ENCODE results near the gene PICALM.

Gene PICALM

DNA sequence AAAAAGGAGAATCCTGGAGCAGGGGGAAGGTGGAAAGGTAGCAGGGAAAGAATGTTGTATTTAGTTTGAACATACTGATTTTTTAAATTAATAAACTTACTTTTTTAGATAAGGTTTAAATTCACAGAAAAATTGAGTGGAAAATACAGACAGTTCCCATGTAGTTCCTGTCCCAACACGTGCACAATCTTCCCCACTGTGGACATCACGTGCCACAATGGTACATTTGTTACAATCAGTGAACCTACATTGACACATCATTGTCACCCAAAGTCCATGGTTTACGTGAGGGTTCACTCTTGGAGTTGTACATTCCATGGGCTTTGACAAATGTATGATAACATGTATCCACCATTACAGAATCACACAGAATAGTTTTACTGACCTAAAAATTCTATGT is 10.5 kb upstream of the PICALM start:
- DNase-seq: no peak

DNA sequence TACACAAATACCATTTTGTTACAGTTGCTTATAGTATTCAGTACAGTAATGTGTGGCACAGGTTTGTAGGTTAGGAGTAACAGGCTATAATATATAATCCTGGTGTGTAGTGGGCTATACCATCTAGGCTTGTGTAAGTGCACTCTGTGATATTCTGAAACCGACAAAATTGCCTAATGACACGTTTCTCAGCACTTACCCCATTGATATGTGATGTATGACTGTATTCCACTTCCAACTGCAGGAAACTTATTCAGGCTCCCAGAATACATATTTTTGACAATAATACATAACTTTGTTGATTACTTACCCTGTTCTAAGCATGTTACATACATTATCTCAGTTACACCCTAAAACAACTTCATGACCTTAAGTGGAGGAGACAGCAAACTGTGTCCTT is 5.1 kb upstream of the PICALM start:
- DNase-seq: no peak

DNA sequence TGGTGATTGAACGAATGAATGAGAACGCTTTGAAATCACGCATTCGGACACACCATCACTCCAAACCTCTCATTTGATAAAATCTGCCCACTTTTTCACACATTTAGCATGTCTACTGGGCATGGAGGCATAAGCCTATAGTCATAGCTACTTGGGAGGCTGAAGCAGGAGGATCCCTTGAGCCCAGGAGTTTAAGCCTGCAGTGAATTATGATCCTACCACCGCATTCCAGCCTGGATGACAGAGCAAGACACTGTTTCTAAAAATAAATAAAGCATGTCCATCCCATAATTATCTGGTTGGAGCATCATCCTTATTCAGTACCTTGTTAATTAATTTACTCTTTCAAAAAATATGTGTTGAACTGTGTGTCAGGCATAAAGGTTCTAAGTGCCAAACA is 3.3 kb upstream of the PICALM start:
- no peak for DNase-seq

DNA sequence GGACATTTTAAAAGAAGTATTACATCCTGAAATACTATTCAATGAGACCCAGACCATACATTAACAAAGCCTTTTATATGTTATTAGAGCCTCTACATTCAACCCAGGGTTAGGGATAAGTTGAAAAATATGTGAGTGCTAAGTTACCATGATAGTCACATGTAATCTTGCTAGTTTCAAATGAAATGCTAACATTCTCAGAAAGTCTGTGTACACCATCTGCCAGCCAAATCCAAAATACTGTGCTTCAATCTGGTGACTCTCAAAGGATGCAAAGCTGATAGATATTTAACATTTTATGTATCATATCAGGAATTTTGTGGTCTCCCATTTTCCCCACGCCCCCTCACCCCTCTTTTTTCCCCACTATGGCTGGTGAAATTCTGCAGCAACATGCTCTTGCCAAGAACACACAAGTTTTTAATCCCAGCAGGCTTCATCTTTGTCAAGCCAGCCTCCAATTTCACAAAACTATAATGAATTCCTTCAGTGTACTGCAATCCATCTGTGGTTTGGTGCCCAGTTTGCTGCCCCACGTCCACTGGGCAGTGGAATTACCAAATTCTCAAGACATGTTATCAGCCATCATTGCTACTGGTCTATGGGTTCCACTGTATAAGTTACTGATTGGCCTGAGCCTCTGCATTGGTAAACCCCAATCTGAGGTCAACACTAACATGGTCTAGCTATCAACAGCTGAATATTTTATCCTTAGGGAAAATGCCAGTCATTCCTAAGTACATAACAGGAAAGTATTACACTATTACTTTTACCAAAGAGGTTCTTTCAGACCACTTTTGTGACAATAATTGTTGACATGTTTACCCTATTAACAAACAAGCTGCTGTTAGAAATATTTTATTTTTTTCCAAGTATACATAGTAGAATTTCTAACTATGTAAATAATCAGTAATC is 1.5 kb upstream of the PICALM start:
- no peak for DNase-seq

DNA sequence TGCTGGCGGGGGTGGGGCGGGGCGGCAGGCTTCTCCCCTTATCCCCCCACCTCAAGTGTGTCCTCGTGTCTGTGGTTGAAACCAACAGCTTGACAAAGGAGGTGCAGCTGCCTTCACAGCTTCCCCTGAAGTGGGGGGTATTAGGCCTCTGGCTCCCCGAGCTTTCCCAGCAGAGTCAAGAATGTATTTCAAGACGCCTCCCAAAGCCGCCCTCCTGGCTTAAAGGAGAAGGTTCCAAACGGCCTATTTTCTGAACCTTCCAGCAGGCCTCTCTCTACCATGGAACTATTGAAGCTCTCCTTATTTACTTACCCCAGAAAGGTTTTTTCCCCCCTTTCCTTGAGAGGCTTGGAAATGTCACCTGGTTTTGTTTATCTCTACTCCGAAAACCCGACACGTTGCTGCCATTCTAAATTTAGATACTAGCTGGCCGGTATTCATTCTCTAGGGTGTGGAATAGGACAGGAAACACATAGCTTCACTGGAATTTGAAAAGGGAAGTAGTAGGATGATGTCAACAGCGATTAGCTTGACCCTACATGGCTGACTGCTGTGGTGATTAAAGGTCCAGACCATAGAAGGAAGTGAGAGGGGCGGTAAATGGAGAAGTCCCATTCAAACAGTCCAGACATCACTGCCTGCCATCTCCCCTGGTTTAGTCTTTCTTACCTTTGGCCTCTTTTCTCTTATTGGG is 671 bp upstream of the PICALM start:
- DNase-seq: no peak

DNA sequence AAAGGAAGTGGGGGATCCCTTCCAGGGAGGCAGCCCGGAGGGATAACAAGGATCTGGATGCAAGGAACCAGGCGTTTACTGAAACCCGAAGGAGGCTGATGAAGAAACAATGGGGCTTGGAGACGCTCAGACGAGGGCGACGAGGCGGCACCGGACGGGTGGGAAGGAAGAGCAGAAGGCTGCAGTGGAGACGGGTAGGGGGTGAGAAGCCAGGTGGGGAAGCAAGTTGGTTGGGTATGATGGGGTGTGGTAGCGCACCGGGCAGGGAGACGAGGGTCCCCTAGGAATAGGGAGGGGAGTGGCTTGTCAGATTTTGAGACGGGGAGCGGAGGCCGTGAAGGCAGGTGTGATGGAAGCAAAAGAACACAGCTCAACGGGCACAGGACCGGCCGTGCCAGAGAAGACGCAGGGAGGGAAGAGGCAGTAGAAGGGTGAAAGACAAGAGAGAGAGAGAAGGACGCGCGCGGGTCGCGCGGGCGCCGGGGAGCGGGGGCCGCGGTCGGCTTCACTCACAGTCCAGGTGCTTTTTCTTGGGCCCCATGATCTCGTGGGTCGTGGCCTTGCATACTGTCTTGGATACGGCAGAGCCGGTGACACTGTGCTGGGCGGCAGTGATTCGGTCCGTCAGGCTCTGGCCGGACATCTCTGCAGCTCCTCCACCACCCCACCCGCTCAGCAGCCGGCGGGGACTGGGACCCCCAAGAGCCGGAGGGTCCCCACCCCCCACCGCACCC is 579 bp downstream of the PICALM start:
- peak; percentile 68 for DNase-seq

DNA sequence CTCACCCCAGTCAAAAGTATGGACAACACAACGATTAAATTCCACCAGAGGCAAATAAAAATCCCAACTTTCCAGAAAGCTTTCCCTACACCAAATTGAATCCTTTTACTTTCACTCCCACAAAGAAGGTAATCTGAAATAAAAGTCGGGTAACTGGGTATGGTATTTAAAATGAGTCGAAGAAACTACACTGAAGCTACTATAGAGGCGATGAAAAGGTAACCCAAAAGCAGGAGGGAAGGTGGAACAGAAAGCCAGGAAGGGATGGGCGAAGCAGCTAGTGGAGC is 1.1 kb downstream of the PICALM start:
- DNase-seq: no peak

DNA sequence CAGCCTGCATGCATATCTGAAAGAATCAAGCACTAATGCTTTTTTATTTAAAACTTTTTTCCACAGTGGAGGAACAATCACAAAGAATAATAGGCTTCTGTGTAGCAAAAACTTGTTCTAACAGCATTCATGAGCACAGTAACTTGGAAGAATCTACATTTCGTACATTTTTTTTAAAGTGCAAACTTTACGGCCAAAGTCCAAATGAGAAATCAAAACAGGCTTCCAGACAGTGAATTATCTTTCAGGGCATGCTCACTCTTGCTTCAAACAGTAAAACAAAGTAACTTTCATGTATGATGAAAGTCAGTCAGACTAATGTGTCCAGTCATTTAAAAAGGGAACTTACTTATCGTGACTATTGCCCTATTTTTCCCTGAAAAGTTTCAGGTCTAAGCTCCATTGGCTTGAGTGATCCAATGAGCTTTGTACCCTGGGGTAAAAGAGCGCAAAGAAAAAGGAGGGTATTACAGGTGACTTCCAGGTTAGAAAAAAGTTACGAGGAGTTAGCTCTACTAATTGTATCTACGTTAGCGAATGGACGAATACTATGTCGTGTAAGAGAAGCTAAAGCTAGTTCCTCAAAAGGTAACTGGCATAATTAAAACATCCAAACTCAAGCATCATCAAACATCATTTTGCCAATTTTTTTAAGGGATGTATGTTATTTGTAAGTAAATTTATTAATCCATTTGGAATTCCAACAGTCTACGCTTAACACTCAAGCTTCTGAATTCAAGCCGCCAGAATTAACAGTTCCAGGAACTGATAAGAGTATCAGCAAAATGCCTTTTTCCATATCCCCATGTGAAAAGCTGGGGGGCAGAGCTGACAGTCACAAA is 1.7 kb downstream of the PICALM start:
- no peak for DNase-seq

DNA sequence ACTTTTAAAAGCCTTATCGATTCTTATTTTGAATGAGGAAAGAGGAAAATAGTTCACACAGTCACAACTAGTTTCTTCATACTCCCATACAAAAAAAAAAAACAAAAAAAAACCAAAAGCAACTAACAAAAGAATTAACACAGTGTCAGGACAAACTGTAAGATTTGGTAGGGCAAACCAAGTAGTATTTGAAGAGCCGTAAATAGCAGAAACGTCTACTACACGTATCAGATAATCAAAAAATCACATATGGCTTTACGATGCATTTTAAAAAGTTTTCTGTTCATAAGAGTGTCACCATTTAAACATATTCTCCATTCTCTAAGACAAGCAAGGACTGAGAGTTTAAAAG is 2.3 kb downstream of the PICALM start:
- DNase-seq: no peak

DNA sequence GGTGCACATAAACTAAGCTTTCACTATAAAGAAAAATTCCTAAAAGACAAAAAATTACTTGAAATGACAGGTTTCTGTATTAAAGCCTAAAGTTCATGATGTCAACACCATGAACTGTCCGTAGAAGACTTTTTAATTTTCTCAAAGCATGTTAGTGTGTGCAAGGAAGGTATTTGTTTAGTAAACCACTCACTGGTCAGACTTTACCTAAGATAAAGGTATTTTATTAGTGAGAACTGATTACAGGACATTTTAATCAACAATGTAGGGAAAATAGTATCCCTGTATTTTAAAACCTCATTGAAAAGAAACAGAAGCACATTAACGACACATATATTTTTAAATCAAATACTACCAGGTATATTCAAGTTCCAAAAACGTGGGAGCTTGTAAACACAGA is 2.9 kb downstream of the PICALM start:
- no peak for DNase-seq

DNA sequence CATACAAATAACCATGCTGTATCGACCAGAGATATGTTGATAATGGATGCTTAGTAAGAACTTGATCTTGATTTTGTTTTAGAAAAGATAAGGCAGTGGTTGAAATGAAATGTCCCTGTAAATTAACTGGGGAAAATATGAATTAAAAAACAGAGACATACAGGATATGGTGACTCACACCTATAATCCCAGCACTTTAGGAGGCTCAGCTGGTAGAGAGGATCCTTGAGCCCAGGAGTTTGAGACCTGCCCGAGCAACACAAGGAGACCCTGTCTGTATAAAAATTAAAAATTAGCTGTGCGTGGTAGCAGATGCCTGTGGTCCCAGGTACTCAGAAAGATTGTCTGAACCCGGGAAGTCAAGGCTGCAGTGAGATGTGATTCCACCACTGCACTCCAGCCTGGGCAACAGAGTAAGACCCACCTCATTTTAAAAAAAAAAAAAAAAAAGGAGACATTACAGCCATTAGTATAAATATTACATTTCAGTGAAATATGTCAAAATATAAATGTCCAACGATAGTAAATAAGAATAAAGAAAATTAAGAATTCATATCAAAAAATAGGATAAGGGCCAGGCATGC is 4.6 kb downstream of the PICALM start:
- no peak for DNase-seq

DNA sequence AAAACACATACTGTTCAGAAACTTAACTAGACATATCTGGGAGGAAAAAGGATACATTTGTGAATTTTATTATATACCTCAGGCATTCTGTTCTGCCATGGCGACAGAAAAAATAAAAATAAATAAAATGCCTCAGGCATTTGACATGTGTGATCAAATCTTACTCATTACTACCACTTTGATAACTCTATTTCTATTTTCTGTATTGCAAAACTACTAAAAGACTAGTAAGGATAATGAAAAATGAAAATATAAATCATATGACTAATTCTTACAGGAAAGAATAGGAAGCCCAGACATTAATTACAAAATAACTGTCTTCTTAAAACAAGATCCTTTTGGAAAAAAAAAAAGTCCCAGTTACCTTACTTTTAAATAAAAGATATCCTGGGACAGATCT is 5.3 kb downstream of the PICALM start:
- DNase-seq: no peak

DNA sequence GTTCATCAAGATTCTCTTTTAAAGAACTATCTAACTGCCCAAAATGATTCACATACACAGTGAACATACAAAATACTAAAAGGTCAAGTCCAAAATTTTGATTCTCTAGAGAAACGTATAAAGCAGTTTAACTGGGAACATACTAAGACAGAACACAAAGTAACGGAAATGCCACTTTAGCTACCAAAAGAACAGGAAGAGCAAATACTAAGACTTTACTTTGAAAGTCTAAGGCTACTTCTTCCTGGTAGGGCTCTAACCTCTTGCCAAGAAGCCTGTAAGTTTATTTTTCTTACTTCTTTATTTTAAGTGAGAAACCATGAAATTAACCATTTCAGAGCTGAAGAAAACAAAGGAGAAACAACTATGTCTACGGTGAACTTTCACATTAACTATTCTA is 6.2 kb downstream of the PICALM start:
- no peak for DNase-seq

DNA sequence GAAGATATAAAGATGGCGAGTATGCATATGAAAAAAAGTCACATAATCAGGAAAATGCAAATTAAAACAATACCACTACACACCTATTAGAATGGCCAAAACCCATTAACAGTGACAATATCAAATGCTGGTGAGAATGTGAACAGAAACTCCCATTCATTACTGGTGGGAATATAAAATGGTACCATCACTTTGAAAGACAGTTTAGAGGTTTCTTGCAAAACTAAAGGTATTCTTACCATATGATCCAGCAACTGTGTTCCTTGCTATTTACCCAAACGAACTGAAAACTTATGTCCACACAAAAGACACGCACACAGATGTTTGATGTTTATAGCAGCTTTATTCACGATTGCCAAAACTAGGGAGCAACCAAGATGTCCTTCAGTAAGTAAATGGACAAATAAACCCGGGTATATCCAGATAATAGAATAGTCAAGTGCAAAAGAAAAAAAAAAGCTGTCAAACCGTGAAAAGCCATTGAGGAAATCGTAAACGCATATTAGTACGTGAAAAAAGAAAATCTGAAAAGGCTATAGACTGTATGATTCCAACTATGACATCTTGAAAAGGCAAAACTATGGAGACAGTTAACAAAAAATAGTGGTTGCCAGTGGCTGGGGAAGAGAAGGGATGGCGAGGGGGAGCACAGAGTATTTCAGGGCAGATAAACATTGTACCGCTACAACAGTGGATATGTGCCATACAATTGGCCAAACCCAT is 7.2 kb downstream of the PICALM start:
- no peak for DNase-seq

DNA sequence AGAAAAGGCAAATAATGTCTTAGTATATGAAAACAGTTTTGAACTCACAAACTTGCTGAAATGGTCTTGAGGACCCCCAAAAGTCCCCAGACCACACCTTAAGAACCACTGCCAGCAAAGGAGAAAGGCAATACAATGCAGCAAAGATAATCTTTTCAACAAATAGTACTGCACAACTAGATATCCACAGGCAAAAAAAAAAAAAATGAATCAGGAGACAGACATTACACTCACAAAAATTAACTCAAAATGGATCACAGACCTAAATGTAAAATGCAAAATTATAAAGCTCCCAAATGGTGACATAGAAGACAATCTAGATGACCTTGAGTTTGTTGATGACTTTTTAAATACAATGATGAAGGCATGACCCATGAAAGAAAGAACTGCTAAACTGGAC is 8.3 kb downstream of the PICALM start:
- DNase-seq: no peak

DNA sequence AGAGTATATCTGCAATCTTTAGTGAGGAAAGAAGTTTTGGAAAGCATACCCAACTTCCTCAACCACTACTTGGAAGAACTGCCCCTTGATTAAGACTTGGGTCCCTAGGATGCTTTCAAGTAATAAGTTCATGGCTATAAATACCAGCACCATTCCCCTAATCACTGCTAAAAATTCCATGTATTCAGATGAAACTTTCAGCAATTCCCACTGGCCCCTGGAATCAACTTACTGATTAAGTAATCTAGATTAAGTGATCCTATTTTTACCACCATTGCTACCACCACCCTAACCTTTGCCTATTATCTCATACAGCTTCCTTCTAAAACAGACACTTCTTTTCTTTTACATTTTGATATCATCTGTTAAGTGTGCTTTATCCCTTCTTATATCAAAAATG is 10.5 kb downstream of the PICALM start:
- DNase-seq: no peak

DNA sequence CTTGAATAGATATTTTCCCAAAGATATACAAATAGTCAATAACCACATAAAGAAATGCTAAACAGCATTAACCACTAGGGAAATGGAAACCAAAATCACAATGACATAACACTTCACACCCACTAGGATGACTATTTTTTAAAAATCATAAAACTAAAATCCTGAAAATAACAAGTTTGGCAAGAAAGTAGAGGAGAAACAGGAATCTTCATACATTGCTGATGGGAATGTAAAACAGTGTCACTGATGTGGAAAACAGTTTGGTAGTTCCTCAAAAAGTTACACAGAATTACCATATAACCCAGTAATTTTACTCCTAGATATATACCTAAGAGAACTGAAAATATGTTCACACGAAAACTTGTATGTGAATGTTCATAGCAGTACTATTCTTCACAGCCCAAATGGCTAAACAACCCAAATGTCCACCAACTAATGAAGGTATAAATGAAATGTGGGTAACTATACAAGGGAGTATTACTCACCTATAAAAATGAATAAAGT is 12.5 kb downstream of the PICALM start:
- no peak for DNase-seq

DNA sequence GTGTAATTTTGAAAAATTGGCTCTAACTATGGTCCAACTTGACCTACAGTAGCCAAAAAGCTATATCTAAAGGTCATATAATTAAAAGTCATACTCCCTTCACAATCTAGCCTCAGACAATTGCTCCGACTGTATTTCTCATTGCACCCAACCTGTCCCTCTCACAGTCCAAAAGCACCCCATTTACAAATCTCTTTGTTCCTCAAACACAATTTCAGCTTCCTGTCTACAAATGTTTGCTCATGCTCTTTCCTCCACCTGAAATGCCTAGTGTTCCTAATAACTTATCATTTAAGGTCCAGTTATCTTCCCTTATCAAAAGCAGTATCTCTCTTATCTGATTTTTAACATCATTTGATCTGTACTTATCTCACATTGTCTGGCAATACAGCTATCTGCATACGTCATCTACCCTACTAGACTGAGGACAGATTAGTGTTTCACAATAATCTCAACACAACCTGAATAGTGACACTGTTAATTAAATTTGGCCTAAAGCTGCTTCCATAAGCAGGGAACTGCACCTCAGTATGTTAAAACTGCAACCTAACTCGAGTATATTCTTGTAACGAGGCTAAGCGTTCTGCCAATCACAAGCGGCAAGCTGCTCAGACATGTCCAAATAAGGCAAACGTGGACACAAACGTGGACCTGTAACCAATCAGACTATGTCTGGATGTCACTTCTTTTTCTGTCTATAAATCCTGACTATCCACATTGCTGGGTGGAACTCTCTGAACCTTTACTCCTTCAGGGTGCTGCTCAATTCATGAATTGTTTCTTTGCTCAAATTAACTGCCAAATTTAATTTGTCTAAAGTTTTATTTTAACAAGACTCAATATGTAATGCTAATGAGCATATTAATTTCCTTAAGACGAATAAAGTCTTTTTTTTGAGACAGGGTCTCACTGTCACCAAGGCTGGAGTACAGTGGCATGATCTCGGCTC is 15.9 kb downstream of the PICALM start:
- DNase-seq: no peak

DNA sequence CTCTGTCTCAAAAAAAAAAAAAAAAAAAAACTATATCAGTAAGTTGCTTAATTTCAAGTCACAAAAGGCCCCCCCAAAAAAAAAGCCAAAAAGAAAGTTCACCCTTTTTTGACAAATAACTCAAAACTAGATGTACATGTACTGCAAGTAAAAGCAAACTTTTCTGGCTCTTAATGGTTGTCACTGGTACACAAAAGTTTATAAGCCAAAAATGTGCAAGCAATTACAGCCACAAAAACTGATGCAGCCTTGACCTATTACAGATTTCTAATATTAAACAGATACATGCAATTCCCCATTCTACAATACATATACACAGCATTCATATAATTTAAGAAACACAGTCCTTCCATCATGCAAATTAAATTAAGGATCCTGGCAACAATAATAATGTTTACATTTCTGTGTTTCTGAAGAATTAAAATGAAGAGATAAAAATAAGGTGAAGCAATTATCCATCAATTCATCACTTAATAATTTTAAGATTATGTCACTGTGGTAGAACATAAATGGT is 18.6 kb downstream of the PICALM start:
- no peak for DNase-seq

DNA sequence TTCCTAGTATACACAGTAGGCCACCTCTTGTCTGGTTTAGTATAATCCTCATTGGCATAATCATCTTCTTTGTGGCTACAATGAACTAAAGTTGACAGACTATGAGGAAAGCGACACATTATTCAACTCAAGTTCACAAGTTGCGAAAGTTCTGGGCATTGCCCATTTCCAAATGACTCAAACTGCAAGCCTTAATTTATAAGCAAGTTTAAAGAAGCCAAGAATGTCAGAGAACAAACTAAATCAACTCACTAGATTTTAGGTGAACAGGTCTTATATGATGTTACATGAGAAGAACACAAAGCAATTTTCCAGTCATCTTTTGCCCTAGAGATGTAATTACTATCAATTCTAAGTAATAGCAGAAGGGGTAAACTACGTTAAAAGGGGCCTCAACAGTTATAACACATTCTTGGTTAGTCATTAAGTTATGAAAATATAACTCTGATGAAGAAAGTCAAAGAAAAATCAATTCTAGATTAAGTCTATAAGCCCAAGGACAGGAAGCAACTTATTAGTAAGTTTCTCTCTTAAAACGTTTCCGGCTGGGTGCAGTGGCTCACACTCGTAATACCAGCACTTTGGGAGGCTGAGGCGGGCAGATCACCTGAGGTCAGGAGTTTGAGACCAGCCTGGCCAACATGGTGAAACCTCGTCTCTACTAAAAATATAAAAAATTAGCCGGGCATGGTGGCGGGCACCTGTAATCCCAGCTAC is 21.5 kb downstream of the PICALM start:
- no peak for DNase-seq
